ENCODE results near the gene KIRREL3. TPM values are rescaled to one million over a fixed set of nuclear protein-coding genes. Genes with fewer than 3 reads are reported as not detected.

The KIRREL3 gene
- total and polyA plus RNA-seq, 9 of the 15 experiments (the other 6 are each of a cell fraction or from before 2014, with no cell fraction given), result 0.04 to 0.10 TPM; not detected in 7

- TF ChIP-seq, protein P1, sequence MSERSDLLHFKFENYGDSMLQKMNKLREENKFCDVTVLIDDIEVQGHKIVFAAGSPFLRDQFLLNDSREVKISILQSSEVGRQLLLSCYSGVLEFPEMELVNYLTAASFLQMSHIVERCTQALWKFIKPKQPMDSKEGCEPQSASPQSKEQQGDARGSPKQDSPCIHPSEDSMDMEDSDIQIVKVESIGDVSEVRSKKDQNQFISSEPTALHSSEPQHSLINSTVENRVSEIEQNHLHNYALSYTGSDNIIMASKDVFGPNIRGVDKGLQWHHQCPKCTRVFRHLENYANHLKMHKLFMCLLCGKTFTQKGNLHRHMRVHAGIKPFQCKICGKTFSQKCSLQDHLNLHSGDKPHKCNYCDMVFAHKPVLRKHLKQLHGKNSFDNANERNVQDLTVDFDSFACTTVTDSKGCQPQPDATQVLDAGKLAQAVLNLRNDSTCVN (CRISPR knock-in tag; IDR thresholded peaks at IDR 0.05), result no peak
- no peak for TF ChIP-seq THRAP3 (IDR thresholded peaks at IDR 0.05; ENCODE audit: borderline replicate concordance)
- TF ChIP-seq, protein P2, sequence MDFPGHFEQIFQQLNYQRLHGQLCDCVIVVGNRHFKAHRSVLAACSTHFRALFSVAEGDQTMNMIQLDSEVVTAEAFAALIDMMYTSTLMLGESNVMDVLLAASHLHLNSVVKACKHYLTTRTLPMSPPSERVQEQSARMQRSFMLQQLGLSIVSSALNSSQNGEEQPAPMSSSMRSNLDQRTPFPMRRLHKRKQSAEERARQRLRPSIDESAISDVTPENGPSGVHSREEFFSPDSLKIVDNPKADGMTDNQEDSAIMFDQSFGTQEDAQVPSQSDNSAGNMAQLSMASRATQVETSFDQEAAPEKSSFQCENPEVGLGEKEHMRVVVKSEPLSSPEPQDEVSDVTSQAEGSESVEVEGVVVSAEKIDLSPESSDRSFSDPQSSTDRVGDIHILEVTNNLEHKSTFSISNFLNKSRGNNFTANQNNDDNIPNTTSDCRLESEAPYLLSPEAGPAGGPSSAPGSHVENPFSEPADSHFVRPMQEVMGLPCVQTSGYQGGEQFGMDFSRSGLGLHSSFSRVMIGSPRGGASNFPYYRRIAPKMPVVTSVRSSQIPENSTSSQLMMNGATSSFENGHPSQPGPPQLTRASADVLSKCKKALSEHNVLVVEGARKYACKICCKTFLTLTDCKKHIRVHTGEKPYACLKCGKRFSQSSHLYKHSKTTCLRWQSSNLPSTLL (IDR thresholded peaks at IDR 0.05), result no peak
- TF ChIP-seq, protein P3, sequence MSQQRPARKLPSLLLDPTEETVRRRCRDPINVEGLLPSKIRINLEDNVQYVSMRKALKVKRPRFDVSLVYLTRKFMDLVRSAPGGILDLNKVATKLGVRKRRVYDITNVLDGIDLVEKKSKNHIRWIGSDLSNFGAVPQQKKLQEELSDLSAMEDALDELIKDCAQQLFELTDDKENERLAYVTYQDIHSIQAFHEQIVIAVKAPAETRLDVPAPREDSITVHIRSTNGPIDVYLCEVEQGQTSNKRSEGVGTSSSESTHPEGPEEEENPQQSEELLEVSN (IDR thresholded peaks at IDR 0.05; ENCODE audit: borderline replicate concordance in 1 of 2, extremely low read depth in 1 of 2, insufficient read depth in 1 of 2, insufficient read length in 1 of 2, low read depth in 1 of 2, low read length in 1 of 2, poor library complexity in 1 of 2, severe bottlenecking in 1 of 2), result no peak
These were observed 345.4 kb downstream of the KIRREL3 start (continued) for GRCh38 chr11:126654886-126655806.

Measured in K562 (cell line).